GM23338 (cell line): Measurements from ENCODE around the gene TECR. TPM values are rescaled to one million over a fixed set of nuclear protein-coding genes. Genes with fewer than 3 reads are reported as not detected.

ENCODE experiments used
- ATAC-seq: fragments of 200-7000 bp; cut with Tn5 transposase; 3 replicates; pipeline ENCODE4 v1.9.1; 2020
- DNase-seq: peaks from one replicate; pipeline ENCODE4 v3.0.0-alpha.2; 2015; ENCODE audit warnings: low spot score
- H2AFZ ChIP-seq: fragments of 200-600 bp; sonication (generic); 2 replicates; pipeline ENCODE4 v1.8.0; 2016; ENCODE audit warnings: antibody characterized with exemption, mild to moderate bottlenecking, moderate library complexity
- H3F3A ChIP-seq: fragments of 200-600 bp; sonication (generic); replicated peaks from 2 replicates; pipeline ENCODE4 v1.8.0; 2017; ENCODE audit warnings: antibody characterized with exemption, mixed run types, low read depth
- H3K27ac ChIP-seq: fragments of 200-600 bp; sonication (generic); 2 replicates; pipeline ENCODE4 v1.6.1; 2016; ENCODE audit warnings: low read depth
- H3K27me3 ChIP-seq: fragments of 200-600 bp; sonication (generic); 2 replicates; pipeline ENCODE4 v1.8.0; 2016; ENCODE audit warnings: mild to moderate bottlenecking, mixed run types, moderate library complexity; ENCODE audit not compliant: insufficient read depth
- H3K36me3 ChIP-seq: fragments of 200-600 bp; sonication (generic); 2 replicates; pipeline ENCODE4 v1.8.0; 2016; ENCODE audit warnings: mild to moderate bottlenecking; ENCODE audit not compliant: insufficient read depth
- H3K4me1 ChIP-seq: fragments of 200-600 bp; sonication (generic); 2 replicates; pipeline ENCODE4 v1.8.0; 2016; ENCODE audit warnings: mild to moderate bottlenecking, moderate library complexity; ENCODE audit not compliant: insufficient read depth
- H3K4me2 ChIP-seq: fragments of 200-600 bp; sonication (generic); 2 replicates; pipeline ENCODE4 v1.7.1; 2017; ENCODE audit warnings: mixed run types
- H3K4me3 ChIP-seq: fragments of 200-600 bp; sonication (generic); 2 replicates; pipeline ENCODE4 v1.6.1; 2016; ENCODE audit warnings: mixed run types
- H3K79me2 ChIP-seq: fragments of 200-600 bp; sonication (generic); replicated peaks from 2 replicates; pipeline ENCODE4 v1.8.0; 2017; ENCODE audit warnings: mild to moderate bottlenecking; ENCODE audit not compliant: insufficient read depth
- H3K9me2 ChIP-seq: fragments of 200-600 bp; sonication (generic); 2 replicates; pipeline ENCODE4 v1.8.0; 2017; ENCODE audit not compliant: insufficient read depth
- H4K20me1 ChIP-seq: fragments of 200-600 bp; sonication (generic); replicated peaks from 2 replicates; pipeline ENCODE4 v1.8.0; 2017; ENCODE audit warnings: mild to moderate bottlenecking; ENCODE audit not compliant: insufficient read depth
- H3K27ac Mint-ChIP-seq: 2 replicates; pipeline ENCODE4 v1.8.0; 2020; ENCODE audit warnings: inconsistent platforms, mild to moderate bottlenecking, moderate library complexity, mixed read lengths
- H3K27me3 Mint-ChIP-seq: 3 replicates; pipeline ENCODE4 v1.8.0; 2022; ENCODE audit warnings: low read depth, mild to moderate bottlenecking, moderate library complexity, mixed read lengths, inconsistent platforms; ENCODE audit not compliant: insufficient read depth, poor library complexity
- H3K36me3 Mint-ChIP-seq: 3 replicates; pipeline ENCODE4 v1.8.0; 2021; ENCODE audit warnings: low read depth, mild to moderate bottlenecking, inconsistent platforms, moderate library complexity, mixed read lengths
- H3K4me1 Mint-ChIP-seq: 3 replicates; pipeline ENCODE4 v1.8.0; 2020; ENCODE audit warnings: mild to moderate bottlenecking, inconsistent platforms, mixed read lengths
- H3K4me3 Mint-ChIP-seq: 3 replicates; pipeline ENCODE4 v1.8.0; 2021; ENCODE audit warnings: moderate library complexity, mild to moderate bottlenecking, inconsistent platforms, mixed read lengths
- H3K9me3 Mint-ChIP-seq: 3 replicates; pipeline ENCODE4 v1.8.0; 2020; ENCODE audit warnings: moderate library complexity, mild to moderate bottlenecking, inconsistent platforms, mixed read lengths
- CREB1 ChIP-seq: fragments of 250-450 bp; sonication (Bioruptor Pico); IDR thresholded peaks from 2 replicates; pipeline ENCODE4 v1.5.0; 2020; ENCODE audit warnings: low read depth, mild to moderate bottlenecking, moderate library complexity
- EZH2 ChIP-seq: fragments of 200-600 bp; sonication (generic); IDR thresholded peaks from one replicate; pipeline ENCODE4 v1.8.0; 2017; ENCODE audit warnings: antibody characterized with exemption, mild to moderate bottlenecking, low read depth; ENCODE audit not compliant: unreplicated experiment
- NANOG ChIP-seq: IDR thresholded peaks from 2 replicates; pipeline ENCODE4 v1.6.1; 2016; ENCODE audit warnings: antibody characterized with exemption, borderline replicate concordance
- STAT1 ChIP-seq: IDR thresholded peaks from one replicate; pipeline ENCODE4 v1.6.1; 2016; ENCODE audit warnings: antibody characterized with exemption; ENCODE audit not compliant: unreplicated experiment
- ZNF331 ChIP-seq: fragments of 250-450 bp; sonication (Bioruptor Pico); IDR thresholded peaks from 2 replicates; pipeline ENCODE4 v1.5.0; 2020; ENCODE audit warnings: low read depth, mild to moderate bottlenecking, moderate library complexity
- polyA plus RNA-seq: library from polyadenylated mRNA; unstranded; fragments of >200 nt; fragmentation: Nextera tagmentation; extraction: Ambion mirVana; gene quantifications from 2 replicates; pipeline ENCODE4 v1.2.1, GENCODE V29; 2016
- total RNA-seq: library from RNA; depleted of rRNA; stranded (reverse); fragments of >200 nt; shearing (Covaris generic); gene quantifications from 2 replicates; pipeline ENCODE4 v1.2.3, GENCODE V29; 2014
- TF ChIP-seq, protein P1 (sequence below), 2 experiments: fragments of 200-600 bp in 1 of 2; sonication (generic) in 1 of 2; conservative IDR thresholded peaks; 2 replicates each; pipeline versions ENCODE4 v1.5.1 to v1.6.1; 2016 to 2017; ENCODE audit warnings: antibody characterized with exemption in 2 of 2, low read depth in 2 of 2, mild to moderate bottlenecking in 2 of 2, moderate library complexity in 1 of 2
- TF ChIP-seq, protein P2 (sequence below): IDR thresholded peaks from one replicate; pipeline ENCODE4 v1.6.1; 2018; ENCODE audit warnings: antibody characterized with exemption; ENCODE audit not compliant: unreplicated experiment
- TF ChIP-seq, protein P3 (sequence below): fragments of 250-450 bp; sonication (Bioruptor Pico); IDR thresholded peaks from 2 replicates; pipeline ENCODE4 v1.5.0; 2020; ENCODE audit warnings: mild to moderate bottlenecking, moderate library complexity

Gene TECR
- total and polyA plus RNA-seq, 2 experiments from 2014 or later: 107 to 268 TPM

DNA sequence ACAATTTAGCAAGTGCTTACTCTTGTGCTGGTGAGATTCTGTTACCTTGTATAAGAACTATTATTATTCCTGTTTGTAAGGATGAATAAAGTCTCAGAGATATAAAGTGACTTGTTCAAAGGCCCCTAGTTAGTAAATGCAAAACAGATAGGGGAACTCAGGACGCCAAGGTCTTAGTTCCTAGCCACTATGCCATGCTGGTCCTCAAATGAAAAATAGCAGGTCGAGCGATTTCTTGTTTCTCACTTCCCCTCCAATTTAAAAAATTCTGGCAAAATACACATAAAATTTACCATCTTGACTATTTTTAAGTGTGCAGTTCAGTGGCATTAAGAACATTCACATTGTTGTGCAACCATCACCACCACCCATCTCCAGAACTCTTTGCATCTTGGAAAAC, 1.1 kb downstream of the TECR start:
- no peak overlapping the region for H3K27ac Mint-ChIP-seq

More for the DNA sequence above, 1.1 kb downstream of the TECR start:
- Mint-ChIP-seq H3K36me3 (peaks cover 4% of the 10 kb centered on the region; the same call in 1 of the 3 replicates), H3K9me3 (no peaks in the 10 kb centered on the region; the same call in 2 of the 3 replicates), H3K27me3 (peaks cover 21% of the 10 kb centered on the region), H3K4me3 (peak overlapping the region; percentile 92), H3K4me1 (peaks cover 12% of the 10 kb centered on the region)
- Histone ChIP-seq H3K36me3 (no peaks in the 10 kb centered on the region; the same call in 1 of the 2 replicates), H3K9me2 (0 out of 2 replicates have a peak, but pooled peaks cover 4% of the 10 kb centered on the region), H3K4me2 (peak overlapping the region; percentile 88), H3K27me3 (no peaks in the 10 kb centered on the region), H2AFZ (no peak overlapping the region), H3F3A (no peaks in the 10 kb centered on the region), H4K20me1 (peaks cover 22% of the 10 kb centered on the region), H3K4me3 (peak overlapping the region; percentile 88), H3K79me2 (peaks cover 55% of the 10 kb centered on the region), H3K4me1 (peaks cover 8% of the 10 kb centered on the region), H3K27ac (no peak overlapping the region)
- no peak for DNase-seq
- no peak for ATAC-seq
- TF ChIP-seq, protein P1, sequence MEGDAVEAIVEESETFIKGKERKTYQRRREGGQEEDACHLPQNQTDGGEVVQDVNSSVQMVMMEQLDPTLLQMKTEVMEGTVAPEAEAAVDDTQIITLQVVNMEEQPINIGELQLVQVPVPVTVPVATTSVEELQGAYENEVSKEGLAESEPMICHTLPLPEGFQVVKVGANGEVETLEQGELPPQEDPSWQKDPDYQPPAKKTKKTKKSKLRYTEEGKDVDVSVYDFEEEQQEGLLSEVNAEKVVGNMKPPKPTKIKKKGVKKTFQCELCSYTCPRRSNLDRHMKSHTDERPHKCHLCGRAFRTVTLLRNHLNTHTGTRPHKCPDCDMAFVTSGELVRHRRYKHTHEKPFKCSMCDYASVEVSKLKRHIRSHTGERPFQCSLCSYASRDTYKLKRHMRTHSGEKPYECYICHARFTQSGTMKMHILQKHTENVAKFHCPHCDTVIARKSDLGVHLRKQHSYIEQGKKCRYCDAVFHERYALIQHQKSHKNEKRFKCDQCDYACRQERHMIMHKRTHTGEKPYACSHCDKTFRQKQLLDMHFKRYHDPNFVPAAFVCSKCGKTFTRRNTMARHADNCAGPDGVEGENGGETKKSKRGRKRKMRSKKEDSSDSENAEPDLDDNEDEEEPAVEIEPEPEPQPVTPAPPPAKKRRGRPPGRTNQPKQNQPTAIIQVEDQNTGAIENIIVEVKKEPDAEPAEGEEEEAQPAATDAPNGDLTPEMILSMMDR (conservative IDR thresholded peaks at IDR 0.05; ENCODE audit: low read depth in 2 of 2): no peak
- TF ChIP-seq, protein P2, sequence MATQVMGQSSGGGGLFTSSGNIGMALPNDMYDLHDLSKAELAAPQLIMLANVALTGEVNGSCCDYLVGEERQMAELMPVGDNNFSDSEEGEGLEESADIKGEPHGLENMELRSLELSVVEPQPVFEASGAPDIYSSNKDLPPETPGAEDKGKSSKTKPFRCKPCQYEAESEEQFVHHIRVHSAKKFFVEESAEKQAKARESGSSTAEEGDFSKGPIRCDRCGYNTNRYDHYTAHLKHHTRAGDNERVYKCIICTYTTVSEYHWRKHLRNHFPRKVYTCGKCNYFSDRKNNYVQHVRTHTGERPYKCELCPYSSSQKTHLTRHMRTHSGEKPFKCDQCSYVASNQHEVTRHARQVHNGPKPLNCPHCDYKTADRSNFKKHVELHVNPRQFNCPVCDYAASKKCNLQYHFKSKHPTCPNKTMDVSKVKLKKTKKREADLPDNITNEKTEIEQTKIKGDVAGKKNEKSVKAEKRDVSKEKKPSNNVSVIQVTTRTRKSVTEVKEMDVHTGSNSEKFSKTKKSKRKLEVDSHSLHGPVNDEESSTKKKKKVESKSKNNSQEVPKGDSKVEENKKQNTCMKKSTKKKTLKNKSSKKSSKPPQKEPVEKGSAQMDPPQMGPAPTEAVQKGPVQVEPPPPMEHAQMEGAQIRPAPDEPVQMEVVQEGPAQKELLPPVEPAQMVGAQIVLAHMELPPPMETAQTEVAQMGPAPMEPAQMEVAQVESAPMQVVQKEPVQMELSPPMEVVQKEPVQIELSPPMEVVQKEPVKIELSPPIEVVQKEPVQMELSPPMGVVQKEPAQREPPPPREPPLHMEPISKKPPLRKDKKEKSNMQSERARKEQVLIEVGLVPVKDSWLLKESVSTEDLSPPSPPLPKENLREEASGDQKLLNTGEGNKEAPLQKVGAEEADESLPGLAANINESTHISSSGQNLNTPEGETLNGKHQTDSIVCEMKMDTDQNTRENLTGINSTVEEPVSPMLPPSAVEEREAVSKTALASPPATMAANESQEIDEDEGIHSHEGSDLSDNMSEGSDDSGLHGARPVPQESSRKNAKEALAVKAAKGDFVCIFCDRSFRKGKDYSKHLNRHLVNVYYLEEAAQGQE: no peak
- TF ChIP-seq CREB1: no peak
- TF ChIP-seq STAT1: no peak
- TF ChIP-seq EZH2: no peak
- TF ChIP-seq NANOG: no peak
- TF ChIP-seq, protein P3, sequence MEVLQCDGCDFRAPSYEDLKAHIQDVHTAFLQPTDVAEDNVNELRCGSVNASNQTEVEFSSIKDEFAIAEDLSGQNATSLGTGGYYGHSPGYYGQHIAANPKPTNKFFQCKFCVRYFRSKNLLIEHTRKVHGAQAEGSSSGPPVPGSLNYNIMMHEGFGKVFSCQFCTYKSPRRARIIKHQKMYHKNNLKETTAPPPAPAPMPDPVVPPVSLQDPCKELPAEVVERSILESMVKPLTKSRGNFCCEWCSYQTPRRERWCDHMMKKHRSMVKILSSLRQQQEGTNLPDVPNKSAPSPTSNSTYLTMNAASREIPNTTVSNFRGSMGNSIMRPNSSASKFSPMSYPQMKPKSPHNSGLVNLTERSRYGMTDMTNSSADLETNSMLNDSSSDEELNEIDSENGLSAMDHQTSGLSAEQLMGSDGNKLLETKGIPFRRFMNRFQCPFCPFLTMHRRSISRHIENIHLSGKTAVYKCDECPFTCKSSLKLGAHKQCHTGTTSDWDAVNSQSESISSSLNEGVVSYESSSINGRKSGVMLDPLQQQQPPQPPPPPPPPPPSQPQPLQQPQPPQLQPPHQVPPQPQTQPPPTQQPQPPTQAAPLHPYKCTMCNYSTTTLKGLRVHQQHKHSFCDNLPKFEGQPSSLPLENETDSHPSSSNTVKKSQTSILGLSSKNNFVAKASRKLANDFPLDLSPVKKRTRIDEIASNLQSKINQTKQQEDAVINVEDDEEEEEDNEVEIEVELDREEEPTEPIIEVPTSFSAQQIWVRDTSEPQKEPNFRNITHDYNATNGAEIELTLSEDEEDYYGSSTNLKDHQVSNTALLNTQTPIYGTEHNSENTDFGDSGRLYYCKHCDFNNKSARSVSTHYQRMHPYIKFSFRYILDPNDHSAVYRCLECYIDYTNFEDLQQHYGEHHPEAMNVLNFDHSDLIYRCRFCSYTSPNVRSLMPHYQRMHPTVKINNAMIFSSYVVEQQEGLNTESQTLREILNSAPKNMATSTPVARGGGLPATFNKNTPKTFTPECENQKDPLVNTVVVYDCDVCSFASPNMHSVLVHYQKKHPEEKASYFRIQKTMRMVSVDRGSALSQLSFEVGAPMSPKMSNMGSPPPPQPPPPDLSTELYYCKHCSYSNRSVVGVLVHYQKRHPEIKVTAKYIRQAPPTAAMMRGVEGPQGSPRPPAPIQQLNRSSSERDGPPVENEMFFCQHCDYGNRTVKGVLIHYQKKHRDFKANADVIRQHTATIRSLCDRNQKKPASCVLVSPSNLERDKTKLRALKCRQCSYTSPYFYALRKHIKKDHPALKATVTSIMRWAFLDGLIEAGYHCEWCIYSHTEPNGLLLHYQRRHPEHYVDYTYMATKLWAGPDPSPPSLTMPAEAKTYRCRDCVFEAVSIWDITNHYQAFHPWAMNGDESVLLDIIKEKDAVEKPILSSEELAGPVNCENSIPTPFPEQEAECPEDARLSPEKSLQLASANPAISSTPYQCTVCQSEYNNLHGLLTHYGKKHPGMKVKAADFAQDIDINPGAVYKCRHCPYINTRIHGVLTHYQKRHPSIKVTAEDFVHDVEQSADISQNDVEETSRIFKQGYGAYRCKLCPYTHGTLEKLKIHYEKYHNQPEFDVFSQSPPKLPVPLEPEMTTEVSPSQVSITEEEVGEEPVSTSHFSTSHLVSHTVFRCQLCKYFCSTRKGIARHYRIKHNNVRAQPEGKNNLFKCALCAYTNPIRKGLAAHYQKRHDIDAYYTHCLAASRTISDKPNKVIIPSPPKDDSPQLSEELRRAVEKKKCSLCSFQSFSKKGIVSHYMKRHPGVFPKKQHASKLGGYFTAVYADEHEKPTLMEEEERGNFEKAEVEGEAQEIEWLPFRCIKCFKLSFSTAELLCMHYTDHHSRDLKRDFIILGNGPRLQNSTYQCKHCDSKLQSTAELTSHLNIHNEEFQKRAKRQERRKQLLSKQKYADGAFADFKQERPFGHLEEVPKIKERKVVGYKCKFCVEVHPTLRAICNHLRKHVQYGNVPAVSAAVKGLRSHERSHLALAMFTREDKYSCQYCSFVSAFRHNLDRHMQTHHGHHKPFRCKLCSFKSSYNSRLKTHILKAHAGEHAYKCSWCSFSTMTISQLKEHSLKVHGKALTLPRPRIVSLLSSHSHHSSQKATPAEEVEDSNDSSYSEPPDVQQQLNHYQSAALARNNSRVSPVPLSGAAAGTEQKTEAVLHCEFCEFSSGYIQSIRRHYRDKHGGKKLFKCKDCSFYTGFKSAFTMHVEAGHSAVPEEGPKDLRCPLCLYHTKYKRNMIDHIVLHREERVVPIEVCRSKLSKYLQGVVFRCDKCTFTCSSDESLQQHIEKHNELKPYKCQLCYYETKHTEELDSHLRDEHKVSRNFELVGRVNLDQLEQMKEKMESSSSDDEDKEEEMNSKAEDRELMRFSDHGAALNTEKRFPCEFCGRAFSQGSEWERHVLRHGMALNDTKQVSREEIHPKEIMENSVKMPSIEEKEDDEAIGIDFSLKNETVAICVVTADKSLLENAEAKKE (CRISPR knock-in tag): no peak
- no peak for TF ChIP-seq ZNF331 (CRISPR knock-in tag)
